ENCODE results near the gene CRYGS. TPM values are rescaled to one million over a fixed set of nuclear protein-coding genes. Genes with fewer than 3 reads are reported as not detected.
"Not testable (repeated sequence)": the region's sequence is repeated elsewhere in the genome, so short reads cannot be mapped to it uniquely, and the experiment has no call there.

Gene CRYGS
- 0.21 TPM for total RNA-seq

GRCh38 chr3:186544281-186544680 lies at the start of gene CRYGS:
CRYGS (minus strand) TSS chr3:186544380; CDS start chr3:186544326, 54 bp downstream.
- Histone ChIP-seq H3K4me3 (ENCODE audit: low read length) (no peak within 1 kb of the TSS), H3K27me3 (ENCODE audit: insufficient read depth, low read length) (no peaks in the 10 kb centered on the region), H3K4me1 (ENCODE audit: insufficient read depth, low read length) (no peaks in the 10 kb centered on the region), H3K9me3 (ENCODE audit: low read depth, low read length) (no peaks in the 10 kb centered on the region)

DNA sequence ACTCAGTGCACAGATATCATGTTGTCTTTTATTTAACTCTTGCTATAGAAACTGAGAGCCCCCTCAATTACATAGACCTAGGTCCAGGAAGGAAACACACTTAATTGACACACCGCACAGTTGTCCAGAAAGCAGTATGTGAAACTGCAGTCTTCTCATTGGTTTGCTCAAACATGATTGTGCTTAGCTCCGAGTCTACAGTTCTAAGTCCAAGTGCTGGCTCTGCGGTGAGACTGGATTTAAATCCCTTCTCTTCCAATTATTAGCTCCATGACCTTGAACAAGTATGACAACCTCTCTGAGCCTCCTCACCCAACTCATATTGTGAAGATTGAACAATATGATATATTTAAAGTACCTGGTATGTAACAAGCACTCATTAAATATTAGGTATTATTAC lies 49.7 kb upstream of the CRYGS start:
- no peaks in the 10 kb centered on the region for H3K4me1 ChIP-seq (ENCODE audit: insufficient read depth, low read length)
- no peak overlapping the region for H3K4me3 ChIP-seq (ENCODE audit: low read length)
- no peaks in the 10 kb centered on the region for H3K9me3 ChIP-seq (ENCODE audit: low read depth, low read length)
- H3K27me3 ChIP-seq (ENCODE audit: insufficient read depth, low read length): no peaks in the 10 kb centered on the region

DNA sequence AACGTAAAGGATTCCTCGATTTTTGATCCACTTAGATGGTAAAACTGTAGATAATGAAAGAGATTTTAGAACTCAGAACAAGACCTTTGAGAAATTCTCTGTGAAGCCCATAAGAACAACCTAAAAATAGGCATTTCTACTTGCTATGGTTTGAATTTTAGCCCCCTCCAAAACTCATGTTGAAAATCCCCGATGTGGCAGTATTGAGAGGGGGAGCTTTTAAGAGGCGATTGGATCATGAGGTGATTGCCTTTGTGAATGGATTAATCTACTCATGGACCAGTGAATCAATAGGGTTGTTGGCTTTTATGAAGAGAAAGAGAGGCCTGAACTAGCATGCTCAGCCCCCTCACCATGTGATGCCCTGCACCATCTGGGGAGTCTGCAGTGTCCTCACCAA lies 48.5 kb upstream of the CRYGS start:
- Histone ChIP-seq H3K27me3 (ENCODE audit: insufficient read depth, low read length) (no peaks in the 10 kb centered on the region), H3K4me1 (ENCODE audit: insufficient read depth, low read length) (no peaks in the 10 kb centered on the region), H3K9me3 (ENCODE audit: low read depth, low read length) (no peaks in the 10 kb centered on the region), H3K4me3 (ENCODE audit: low read length) (no peak overlapping the region)

GRCh38 chr3:186590580-186591295 lies 46.6 kb upstream of the CRYGS start:
- Histone ChIP-seq H3K4me1 (ENCODE audit: insufficient read depth, low read length) (no peaks in the 10 kb centered on the region), H3K27me3 (ENCODE audit: insufficient read depth, low read length) (no peaks in the 10 kb centered on the region), H3K4me3 (ENCODE audit: low read length) (no peak overlapping the region), H3K9me3 (ENCODE audit: low read depth, low read length) (no peaks in the 10 kb centered on the region)

DNA sequence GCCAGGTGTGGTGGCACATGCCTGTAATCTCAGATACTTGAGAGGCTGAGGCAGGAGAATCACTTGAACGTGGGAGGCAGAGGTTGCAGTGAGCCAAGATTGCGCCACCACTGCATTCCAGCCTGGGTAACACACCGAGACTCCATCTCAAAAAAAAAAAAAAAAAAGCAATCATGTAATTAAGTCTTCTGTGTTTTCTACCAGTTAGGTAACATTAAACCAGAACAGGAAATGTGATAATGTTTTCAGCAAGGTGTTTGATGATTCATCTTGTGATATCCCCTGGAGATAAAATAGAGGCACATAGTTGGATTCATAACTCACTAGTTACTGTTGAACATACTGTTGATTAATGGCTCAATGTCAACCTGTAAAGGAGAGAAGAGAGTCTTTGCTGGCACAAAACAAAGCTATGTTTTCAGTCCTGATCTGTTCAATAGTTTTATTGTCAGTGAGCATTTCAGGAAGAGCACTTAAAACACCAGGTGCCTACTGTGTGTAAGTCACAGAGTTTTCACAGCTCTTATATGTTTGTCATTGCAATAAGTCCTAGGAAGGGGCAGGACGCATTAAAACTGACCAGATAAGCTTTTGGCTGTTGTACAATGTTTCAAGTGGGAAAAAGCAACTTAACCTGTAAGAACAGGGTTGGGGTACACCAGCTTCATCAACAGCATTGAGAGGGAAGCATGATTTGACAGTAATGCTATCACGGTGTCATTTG lies 45.8 kb upstream of the CRYGS start:
- H3K27me3 ChIP-seq (ENCODE audit: insufficient read depth, low read length): no peaks in the 10 kb centered on the region
- H3K4me3 ChIP-seq (ENCODE audit: low read length): no peak overlapping the region
- no peaks in the 10 kb centered on the region for H3K4me1 ChIP-seq (ENCODE audit: insufficient read depth, low read length)
- H3K9me3 ChIP-seq (ENCODE audit: low read depth, low read length): no peaks in the 10 kb centered on the region

GRCh38 chr3:186589121-186589520 lies 44.9 kb upstream of the CRYGS start:
- no peak overlapping the region for H3K4me3 ChIP-seq (ENCODE audit: low read length)
- no peaks in the 10 kb centered on the region for H3K4me1 ChIP-seq (ENCODE audit: insufficient read depth, low read length)
- no peaks in the 10 kb centered on the region for H3K27me3 ChIP-seq (ENCODE audit: insufficient read depth, low read length)
- H3K9me3 ChIP-seq (ENCODE audit: low read depth, low read length): no peaks in the 10 kb centered on the region

DNA sequence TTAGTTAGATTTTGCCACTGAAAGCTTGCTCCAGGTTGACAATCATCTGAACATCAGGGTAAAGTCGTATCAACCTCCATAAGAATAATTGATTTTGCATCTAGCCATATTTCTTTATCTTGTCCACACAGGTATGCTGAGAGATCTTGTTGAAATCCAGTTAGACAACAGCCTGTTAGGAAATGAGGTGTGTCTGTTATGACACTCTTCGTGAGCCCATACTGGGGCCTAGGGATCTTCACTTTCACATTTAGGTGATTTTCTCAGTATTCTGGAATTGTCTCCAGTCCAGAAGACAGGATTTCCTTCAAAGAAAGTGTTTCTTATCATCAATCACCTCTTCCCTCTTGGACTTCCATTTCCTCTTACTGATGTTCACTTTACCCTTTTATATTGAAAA lies 44.5 kb upstream of the CRYGS start:
- Histone ChIP-seq H3K9me3 (ENCODE audit: low read depth, low read length) (no peaks in the 10 kb centered on the region), H3K4me1 (ENCODE audit: insufficient read depth, low read length) (no peaks in the 10 kb centered on the region), H3K4me3 (ENCODE audit: low read length) (no peak overlapping the region), H3K27me3 (ENCODE audit: insufficient read depth, low read length) (no peaks in the 10 kb centered on the region)

DNA sequence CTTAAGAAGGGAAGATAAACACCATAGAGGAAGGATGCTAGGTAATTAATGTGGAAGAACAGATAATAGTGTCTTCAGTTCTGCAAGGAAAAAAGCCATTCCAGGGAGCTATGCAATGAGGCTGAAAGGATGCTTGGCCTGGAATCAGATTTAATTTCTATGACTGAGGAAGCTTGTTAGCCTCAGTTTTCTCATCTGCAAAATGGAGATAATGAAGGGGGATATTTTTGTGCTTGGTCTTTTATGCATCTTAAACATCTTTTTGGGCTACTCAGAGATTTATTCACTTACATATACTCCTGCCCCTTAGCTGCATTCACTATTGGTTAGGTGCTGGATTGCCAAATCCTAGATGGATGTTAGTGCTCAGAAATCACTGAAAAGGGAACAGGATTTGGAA lies 43.0 kb upstream of the CRYGS start:
- no peak overlapping the region for H3K4me3 ChIP-seq (ENCODE audit: low read length)
- H3K27me3 ChIP-seq (ENCODE audit: insufficient read depth, low read length): no peaks in the 10 kb centered on the region
- no peaks in the 10 kb centered on the region for H3K9me3 ChIP-seq (ENCODE audit: low read depth, low read length)
- H3K4me1 ChIP-seq (ENCODE audit: insufficient read depth, low read length): no peaks in the 10 kb centered on the region

DNA sequence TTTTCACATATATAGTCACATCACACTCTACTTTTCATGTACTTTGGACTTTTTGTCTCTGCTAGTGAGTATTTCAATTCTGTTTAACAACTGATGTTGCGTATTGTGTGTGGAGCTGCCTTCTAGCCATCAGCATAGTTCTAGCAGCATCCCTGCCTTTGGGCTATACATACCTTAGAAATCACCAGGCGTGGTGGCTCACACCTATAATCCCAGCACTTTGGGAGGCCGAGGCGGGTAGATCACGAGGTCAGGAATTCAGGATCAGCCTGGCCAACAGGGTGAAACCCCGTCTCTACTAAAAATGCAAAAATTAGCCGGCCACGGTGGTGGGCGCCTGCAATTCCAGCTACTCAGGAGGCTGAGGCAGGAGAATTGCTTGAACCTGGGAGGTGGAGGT lies 42.1 kb upstream of the CRYGS start:
- not testable (repeated sequence) for H3K4me3 ChIP-seq (ENCODE audit: low read length); H3K9me3 ChIP-seq (ENCODE audit: low read depth, low read length); H3K4me1 ChIP-seq (ENCODE audit: insufficient read depth, low read length); H3K27me3 ChIP-seq (ENCODE audit: insufficient read depth, low read length)

DNA sequence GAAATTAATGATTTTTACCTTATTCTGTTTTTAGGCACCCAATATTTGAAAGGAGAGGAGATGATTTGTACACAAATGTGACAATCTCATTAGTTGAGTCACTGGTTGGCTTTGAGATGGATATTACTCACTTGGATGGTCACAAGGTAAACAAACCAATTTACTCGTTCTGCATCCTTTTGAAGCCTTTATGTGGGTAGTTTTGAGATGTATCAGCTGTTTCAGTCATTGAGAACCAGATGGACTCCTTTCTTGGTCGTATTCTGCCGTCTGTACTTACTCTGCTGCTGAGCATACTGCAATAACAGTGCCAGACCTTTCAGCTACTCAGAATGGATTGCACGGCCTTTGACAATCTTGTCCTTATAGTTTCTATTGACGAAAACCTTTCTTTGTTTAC lies 39.7 kb upstream of the CRYGS start:
- no peaks in the 10 kb centered on the region for H3K4me1 ChIP-seq (ENCODE audit: insufficient read depth, low read length)
- no peaks in the 10 kb centered on the region for H3K9me3 ChIP-seq (ENCODE audit: low read depth, low read length)
- H3K4me3 ChIP-seq (ENCODE audit: low read length): no peak overlapping the region
- no peaks in the 10 kb centered on the region for H3K27me3 ChIP-seq (ENCODE audit: insufficient read depth, low read length)

DNA sequence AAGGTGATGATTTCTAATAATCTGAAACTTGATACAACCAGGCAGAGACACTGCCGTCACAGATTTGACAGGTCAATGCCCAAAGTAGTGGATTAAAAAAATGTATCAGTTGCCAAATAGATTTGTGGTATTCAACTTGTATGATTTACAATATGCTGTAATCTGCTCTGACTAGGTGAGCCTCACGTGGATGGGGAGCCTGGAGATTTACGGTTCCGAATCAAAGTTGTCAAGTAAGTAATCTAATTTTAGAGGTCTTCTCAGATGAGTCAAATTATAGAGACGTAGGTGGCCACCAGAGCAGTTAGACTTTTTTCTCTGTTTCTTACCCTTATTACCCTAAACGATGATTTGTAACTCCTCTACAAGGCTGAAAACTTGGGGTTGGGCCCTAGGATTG lies 38.4 kb upstream of the CRYGS start:
- H3K9me3 ChIP-seq (ENCODE audit: low read depth, low read length): no peaks in the 10 kb centered on the region
- H3K4me1 ChIP-seq (ENCODE audit: insufficient read depth, low read length): no peaks in the 10 kb centered on the region
- H3K4me3 ChIP-seq (ENCODE audit: low read length): no peak overlapping the region
- H3K27me3 ChIP-seq (ENCODE audit: insufficient read depth, low read length): no peaks in the 10 kb centered on the region

- no peaks in the 10 kb centered on the region for H3K4me1 ChIP-seq (ENCODE audit: insufficient read depth, low read length)
- no peaks in the 10 kb centered on the region for H3K27me3 ChIP-seq (ENCODE audit: insufficient read depth, low read length)
- no peak overlapping the region for H3K4me3 ChIP-seq (ENCODE audit: low read length)
- H3K9me3 ChIP-seq (ENCODE audit: low read depth, low read length): no peaks in the 10 kb centered on the region
Observed at GRCh38 chr3:186580785-186581184, 36.6 kb upstream of the CRYGS start.

DNA sequence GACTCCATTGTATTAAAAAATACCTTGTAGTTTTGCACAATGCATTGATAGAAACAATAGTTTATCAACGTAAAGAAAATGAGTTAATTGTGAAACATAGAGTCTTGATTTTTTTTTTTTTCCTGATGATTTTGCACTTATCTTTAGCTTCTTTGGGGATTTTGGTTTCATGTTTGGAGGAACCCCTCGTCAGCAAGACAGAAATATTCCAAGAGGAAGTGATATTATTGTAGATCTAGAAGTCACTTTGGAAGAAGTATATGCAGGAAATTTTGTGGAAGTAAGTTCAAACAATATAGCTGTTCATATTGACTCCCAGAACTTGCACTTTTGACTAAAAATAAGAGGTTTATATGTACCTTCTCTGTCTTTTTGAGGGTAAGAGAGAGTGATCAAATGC lies 33.3 kb upstream of the CRYGS start:
- H3K4me1 ChIP-seq (ENCODE audit: insufficient read depth, low read length): no peaks in the 10 kb centered on the region
- no peaks in the 10 kb centered on the region for H3K27me3 ChIP-seq (ENCODE audit: insufficient read depth, low read length)
- no peak overlapping the region for H3K4me3 ChIP-seq (ENCODE audit: low read length)
- no peaks in the 10 kb centered on the region for H3K9me3 ChIP-seq (ENCODE audit: low read depth, low read length)

- Histone ChIP-seq H3K9me3 (ENCODE audit: low read depth, low read length) (no peaks in the 10 kb centered on the region), H3K4me3 (ENCODE audit: low read length) (no peak overlapping the region), H3K27me3 (ENCODE audit: insufficient read depth, low read length) (no peaks in the 10 kb centered on the region)
Observed at GRCh38 chr3:186571644-186572013, 27.4 kb upstream of the CRYGS start.

GRCh38 chr3:186570941-186571643 lies 26.9 kb upstream of the CRYGS start:
- peaks cover 36% of the 10 kb centered on the region for H3K4me1 ChIP-seq (ENCODE audit: insufficient read depth, low read length)
- H3K4me3 ChIP-seq (ENCODE audit: low read length): peak overlapping the region; percentile 73
- no peaks in the 10 kb centered on the region for H3K9me3 ChIP-seq (ENCODE audit: low read depth, low read length)
- no peaks in the 10 kb centered on the region for H3K27me3 ChIP-seq (ENCODE audit: insufficient read depth, low read length)

More at GRCh38 chr3:186571644-186572013, 27.4 kb upstream of the CRYGS start:
- H3K4me1 ChIP-seq (ENCODE audit: insufficient read depth, low read length): peaks cover 31% of the 10 kb centered on the region

Measured in mononuclear cell (primary cell).